Astrocyte (in vitro differentiated cells and primary cell): ENCODE measurements around the gene RDH11.

Source experiments
- CTCF ChIP-seq: IDR thresholded peaks from 2 replicates; pipeline ENCODE4 v1.5.1; 2011; ENCODE audit warnings: low read depth, mild to moderate bottlenecking, inconsistent platforms, low read length, moderate library complexity; ENCODE audit not compliant: insufficient read depth
- EZH2 ChIP-seq: IDR thresholded peaks from 2 replicates; pipeline ENCODE4 v1.6.1; 2012; ENCODE audit warnings: mild to moderate bottlenecking, low read length, inconsistent platforms; ENCODE audit not compliant: insufficient read depth

- no peak for TF ChIP-seq CTCF
- no peak for TF ChIP-seq EZH2
Observed at GRCh38 chr14:67663633-67664032, 31.9 kb downstream of the RDH11 start.
